GM10248 (cell line): ENCODE measurements around the gene PKIB.

Source experiments
- CTCF ChIA-PET: fragments of 300-600 bp; sonication (Branson Sonifier 250); formaldehyde crosslinking; extraction: SDS; loops from one replicate; lab custom pipeline; 2021; ENCODE audit warnings: antibody characterized with exemption; lab: Yijun Ruan, JAX
- POLR2A ChIA-PET: fragments of 350-650 bp; sonication (Branson Sonifier 250); formaldehyde crosslinking; extraction: SDS; loops from one replicate; lab custom pipeline; 2020; ENCODE audit warnings: antibody characterized with exemption; lab: Yijun Ruan, JAX
- DNase-seq: peaks from one replicate; pipeline ENCODE4 v3.0.0; 2012; ENCODE audit errors: extremely low spot score
- TF ChIP-seq, protein P1 (sequence below): IDR thresholded peaks from 2 replicates; pipeline ENCODE4 v1.5.1; 2012; ENCODE audit warnings: mild to moderate bottlenecking, low read depth; ENCODE audit errors: extremely low read depth, missing control alignments, control extremely low read depth

The PKIB gene

DNA sequence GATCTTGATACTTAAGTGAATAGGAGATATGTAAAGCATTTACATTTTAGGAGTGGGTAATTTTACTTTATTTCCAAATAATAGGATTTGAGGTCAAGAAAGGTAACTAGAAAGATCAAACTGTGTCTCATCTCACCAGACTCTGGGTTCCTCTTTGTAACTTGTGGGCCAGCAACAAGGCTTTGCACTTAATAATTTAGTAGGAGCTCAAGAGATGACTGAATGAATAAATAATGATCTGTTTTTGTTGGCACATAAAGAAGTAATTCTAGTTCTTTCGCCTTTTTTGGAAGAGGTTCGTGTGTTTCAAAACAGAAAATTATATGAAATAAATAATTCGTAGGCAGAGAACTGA is 101.9 kb downstream of the PKIB start:
- TF ChIP-seq, protein P1, sequence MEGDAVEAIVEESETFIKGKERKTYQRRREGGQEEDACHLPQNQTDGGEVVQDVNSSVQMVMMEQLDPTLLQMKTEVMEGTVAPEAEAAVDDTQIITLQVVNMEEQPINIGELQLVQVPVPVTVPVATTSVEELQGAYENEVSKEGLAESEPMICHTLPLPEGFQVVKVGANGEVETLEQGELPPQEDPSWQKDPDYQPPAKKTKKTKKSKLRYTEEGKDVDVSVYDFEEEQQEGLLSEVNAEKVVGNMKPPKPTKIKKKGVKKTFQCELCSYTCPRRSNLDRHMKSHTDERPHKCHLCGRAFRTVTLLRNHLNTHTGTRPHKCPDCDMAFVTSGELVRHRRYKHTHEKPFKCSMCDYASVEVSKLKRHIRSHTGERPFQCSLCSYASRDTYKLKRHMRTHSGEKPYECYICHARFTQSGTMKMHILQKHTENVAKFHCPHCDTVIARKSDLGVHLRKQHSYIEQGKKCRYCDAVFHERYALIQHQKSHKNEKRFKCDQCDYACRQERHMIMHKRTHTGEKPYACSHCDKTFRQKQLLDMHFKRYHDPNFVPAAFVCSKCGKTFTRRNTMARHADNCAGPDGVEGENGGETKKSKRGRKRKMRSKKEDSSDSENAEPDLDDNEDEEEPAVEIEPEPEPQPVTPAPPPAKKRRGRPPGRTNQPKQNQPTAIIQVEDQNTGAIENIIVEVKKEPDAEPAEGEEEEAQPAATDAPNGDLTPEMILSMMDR: no peak
- no peak for DNase-seq
- CTCF ChIA-PET: interaction anchor here (1.0 to 8.0 kb wide), 4 partner anchors 11 to 95 kb away, joined by 3 to 56 read pairs (median 4); no protein-coding TSS in a partner anchor
- POLR2A ChIA-PET: no interaction called here

GRCh38 chr6:122712448-122713137 is 102.4 kb downstream of the PKIB start:
- ChIA-PET POLR2A (no interaction called here), CTCF (interaction anchor here (1.0 to 8.0 kb wide), 4 partner anchors 10 to 95 kb away, joined by 3 to 56 read pairs (median 3); no protein-coding TSS in a partner anchor)
- DNase-seq: no peak
- TF ChIP-seq, protein P1: no peak

DNA sequence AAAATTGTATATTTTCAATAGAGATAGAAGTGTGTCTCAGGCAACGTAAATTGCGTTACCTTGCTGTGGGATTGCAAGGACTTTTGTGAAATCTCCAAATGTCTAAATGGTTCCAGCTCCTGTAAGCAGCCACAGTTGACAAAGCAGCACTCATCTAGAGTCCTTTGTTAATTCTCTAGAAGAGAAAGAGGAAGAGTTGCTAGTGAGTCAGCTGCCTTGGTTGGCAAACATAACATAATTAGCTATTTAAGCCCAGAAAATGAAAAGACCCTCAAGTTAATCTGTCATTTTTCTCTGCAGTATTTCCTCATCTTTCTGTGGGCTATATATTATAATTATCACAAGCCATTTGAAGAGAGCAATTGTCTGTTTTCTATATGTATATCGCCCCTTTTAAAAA is 102.9 kb downstream of the PKIB start:
- no peak for DNase-seq
- ChIA-PET CTCF (interaction anchor here (1.0 to 8.0 kb wide), 4 partner anchors 10 to 94 kb away, joined by 3 to 56 read pairs (median 3); no protein-coding TSS in a partner anchor), POLR2A (no interaction called here)

DNA sequence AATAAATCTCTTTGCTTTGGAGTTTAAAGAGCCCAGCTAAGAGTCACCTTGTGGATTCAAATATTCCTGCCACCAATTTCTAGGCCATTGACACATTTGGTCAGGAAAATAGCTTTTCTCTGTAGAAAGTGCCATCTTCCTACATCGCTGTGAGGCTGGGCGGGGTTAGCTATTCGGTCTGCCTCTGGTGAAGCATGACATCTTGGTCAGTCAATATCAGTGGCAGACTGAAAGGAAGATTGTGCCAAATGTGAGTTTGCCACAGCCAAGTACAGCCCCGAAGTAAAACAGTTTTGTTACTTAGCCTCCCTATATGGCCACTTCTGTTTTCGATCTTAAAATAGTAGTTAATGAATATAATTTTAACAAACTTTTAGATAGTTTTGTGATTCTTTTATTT is 103.9 kb downstream of the PKIB start:
- CTCF ChIA-PET: interaction anchor here (1.5 to 8.0 kb wide), 2 partner anchors 10 to 15 kb away, joined by 3 to 56 read pairs; no protein-coding TSS in a partner anchor
- POLR2A ChIA-PET: no interaction called here

More for the DNA sequence above, 102.9 kb downstream of the PKIB start:
- TF ChIP-seq, protein P1: no peak

DNA sequence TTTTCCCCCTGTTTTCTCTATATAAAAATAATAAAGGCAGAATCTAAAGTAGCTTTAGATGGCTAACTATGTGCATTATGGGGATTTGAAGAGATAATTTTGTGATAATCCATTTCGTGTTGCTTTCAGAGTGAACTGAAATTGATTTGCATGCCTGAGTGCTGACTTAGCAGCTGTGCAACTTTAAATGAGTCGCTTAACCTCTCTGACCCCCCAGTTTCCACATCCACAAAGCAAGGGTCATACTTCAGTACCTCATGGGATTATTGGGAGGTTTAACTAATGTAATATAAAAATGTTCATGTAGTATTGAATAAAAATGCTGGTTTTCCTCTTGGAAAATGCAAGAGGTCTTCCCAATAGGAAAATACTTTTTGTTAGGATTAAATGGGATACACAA is 105.5 kb downstream of the PKIB start:
- DNase-seq: no peak
- CTCF ChIA-PET: interaction anchor here (1.1 to 8.0 kb wide), 3 partner anchors 14 to 124 kb away, joined by 3 to 56 read pairs (median 5); no protein-coding TSS in a partner anchor
- TF ChIP-seq, protein P1: no peak
- POLR2A ChIA-PET: no interaction called here

More for the DNA sequence above, 103.9 kb downstream of the PKIB start:
- DNase-seq: no peak
- TF ChIP-seq, protein P1: no peak

- TF ChIP-seq, protein P1: no peak
- ChIA-PET CTCF (interaction anchor here (1.8 to 8.0 kb wide), 2 partner anchors 12 to 122 kb away, joined by 5 to 56 read pairs; no protein-coding TSS in a partner anchor), POLR2A (no interaction called here)
- DNase-seq: no peak
These were observed 107.1 kb downstream of the PKIB start for GRCh38 chr6:122717350-122717749.
